Subcutaneous adipose tissue (tissue), 4 donors: ENCODE measurements around the gene LMAN2L. TPM values are rescaled to one million over a fixed set of nuclear protein-coding genes. Genes with fewer than 3 reads are reported as not detected.

ENCODE experiments used
- total RNA-seq, 4 donors: library from RNA; depleted of rRNA; stranded (reverse); fragments of >200 nt; gene quantifications; one replicate each; pipeline ENCODE4 v1.1.0, GENCODE V29; 2016
- TF ChIP-seq, protein P1 (sequence below): fragments of 450-650 bp; IDR thresholded peaks from one replicate; pipeline ENCODE4 v1.5.1; 2016; ENCODE audit warnings: low read depth, mild to moderate bottlenecking, control low read depth, antibody characterized with exemption, moderate library complexity

Gene LMAN2L
- total RNA-seq, 4 donors from 2014 or later = 14.6 to 18.1 (median 16.7) TPM

GRCh38 chr2:96773922-96774321, 34.1 kb upstream of the LMAN2L start:
- TF ChIP-seq, protein P1, sequence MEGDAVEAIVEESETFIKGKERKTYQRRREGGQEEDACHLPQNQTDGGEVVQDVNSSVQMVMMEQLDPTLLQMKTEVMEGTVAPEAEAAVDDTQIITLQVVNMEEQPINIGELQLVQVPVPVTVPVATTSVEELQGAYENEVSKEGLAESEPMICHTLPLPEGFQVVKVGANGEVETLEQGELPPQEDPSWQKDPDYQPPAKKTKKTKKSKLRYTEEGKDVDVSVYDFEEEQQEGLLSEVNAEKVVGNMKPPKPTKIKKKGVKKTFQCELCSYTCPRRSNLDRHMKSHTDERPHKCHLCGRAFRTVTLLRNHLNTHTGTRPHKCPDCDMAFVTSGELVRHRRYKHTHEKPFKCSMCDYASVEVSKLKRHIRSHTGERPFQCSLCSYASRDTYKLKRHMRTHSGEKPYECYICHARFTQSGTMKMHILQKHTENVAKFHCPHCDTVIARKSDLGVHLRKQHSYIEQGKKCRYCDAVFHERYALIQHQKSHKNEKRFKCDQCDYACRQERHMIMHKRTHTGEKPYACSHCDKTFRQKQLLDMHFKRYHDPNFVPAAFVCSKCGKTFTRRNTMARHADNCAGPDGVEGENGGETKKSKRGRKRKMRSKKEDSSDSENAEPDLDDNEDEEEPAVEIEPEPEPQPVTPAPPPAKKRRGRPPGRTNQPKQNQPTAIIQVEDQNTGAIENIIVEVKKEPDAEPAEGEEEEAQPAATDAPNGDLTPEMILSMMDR = no peak

- TF ChIP-seq, protein P1 = no peak
These were observed 33.2 kb upstream of the LMAN2L start for GRCh38 chr2:96772903-96773671.

DNA sequence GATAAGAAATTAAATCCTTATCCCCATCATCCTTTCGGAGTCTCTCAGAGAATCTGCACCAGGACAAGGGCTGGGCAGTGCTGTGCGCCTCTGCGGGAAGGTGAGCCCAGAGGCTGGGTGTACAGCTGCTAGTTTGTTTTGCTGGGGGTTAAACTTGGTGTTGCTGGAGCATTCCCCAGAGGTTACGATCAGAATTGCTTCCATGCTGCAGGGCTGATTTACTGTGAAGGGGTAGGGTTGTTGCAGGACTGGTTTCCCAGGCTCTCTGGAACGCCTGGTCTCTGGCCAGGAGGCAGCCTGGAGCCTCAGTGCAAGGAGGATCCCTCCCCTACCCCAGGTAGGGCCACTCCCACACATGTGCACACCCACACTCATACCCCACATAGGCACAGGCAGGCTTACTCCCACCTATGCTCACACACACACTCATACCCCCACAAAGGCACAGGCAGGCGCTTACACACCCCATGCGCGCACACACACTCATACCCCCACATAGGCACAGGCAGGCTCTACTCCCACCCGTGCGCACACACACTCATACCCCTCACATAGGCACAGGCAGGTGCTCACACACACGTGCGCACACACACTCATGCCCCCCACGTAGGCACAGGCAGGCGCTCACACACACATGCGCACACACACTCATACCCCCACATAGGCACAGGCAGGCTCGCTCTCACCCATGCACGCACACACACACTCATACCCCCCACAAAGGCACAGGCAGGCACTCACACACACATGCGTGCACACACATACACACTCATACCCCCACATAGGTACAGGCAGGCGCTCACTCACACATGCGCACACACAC, 32.1 kb upstream of the LMAN2L start:
- TF ChIP-seq, protein P1 = no peak

GRCh38 chr2:96770442-96771202, 30.8 kb upstream of the LMAN2L start:
- TF ChIP-seq, protein P1 = no peak

- TF ChIP-seq, protein P1 = no peak
These were observed 29.9 kb upstream of the LMAN2L start for GRCh38 chr2:96769814-96770213.

DNA sequence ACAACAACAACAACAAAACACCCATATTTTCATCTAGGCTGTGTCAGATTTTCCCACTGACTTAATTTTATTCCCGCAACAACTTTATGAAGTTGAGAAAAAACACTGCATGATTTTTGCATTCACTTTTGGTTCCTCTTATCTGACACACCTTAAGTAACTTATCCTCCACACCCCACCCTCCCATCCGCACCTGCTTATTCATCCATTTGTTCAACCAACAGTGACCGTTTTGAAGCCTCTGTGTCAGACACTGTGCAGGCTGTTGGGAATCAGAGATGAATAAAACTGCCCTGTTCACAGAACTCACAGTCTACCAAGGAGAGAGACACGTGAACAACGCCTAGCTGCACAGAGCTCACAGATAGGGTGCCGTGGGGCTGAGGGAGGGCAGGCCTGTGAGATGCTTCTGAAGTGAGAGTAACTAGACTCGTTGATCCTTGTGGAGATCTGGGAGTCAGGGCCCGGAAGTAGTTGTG, 28.3 kb upstream of the LMAN2L start:
- TF ChIP-seq, protein P1 = no peak
